ELR (cell line): ENCODE results near the gene ZNF768.
A peak's percentile ranks its signal among the peaks of the same experiment; 100 is the strongest.
"Not testable (repeated sequence)": the region's sequence is repeated elsewhere in the genome, so short reads cannot be mapped to it uniquely, and the experiment has no call there.

Source experiments
- DNase-seq: peaks from one replicate; pipeline ENCODE4 v3.0.0-alpha.2; 2015; ENCODE audit warnings: low read depth

ZNF768 gene

GRCh38 chr16:30509081-30509765, 17.1 kb downstream of the ZNF768 start:
- no peak for DNase-seq

GRCh38 chr16:30503403-30504296, 22.7 kb downstream of the ZNF768 start:
- no peak for DNase-seq

- no peak for DNase-seq
Measured at GRCh38 chr16:30499284-30499683, 27.1 kb downstream of the ZNF768 start.

GRCh38 chr16:30494709-30495108, 31.7 kb downstream of the ZNF768 start:
- DNase-seq = no peak

GRCh38 chr16:30493941-30494488, 32.4 kb downstream of the ZNF768 start:
- DNase-seq = no peak

- peak; percentile 90 for DNase-seq
Measured at GRCh38 chr16:30491744-30492308, 34.5 kb downstream of the ZNF768 start.

- DNase-seq = no peak
Measured at GRCh38 chr16:30491229-30491628, 35.1 kb downstream of the ZNF768 start.

GRCh38 chr16:30490210-30490609, 36.2 kb downstream of the ZNF768 start:
- no peak for DNase-seq

GRCh38 chr16:30488764-30489605, 37.4 kb downstream of the ZNF768 start:
- no peak for DNase-seq

GRCh38 chr16:30485818-30486436, 40.4 kb downstream of the ZNF768 start:
- DNase-seq = peak; percentile 38

- DNase-seq = no peak
Measured at GRCh38 chr16:30484887-30485286, 41.5 kb downstream of the ZNF768 start.

- peak; percentile 37 for DNase-seq
Measured at GRCh38 chr16:30482366-30482765, 44.0 kb downstream of the ZNF768 start.

- DNase-seq = no peak
Measured at GRCh38 chr16:30481381-30481780, 45.0 kb downstream of the ZNF768 start.

GRCh38 chr16:30478766-30479478, 47.4 kb downstream of the ZNF768 start:
- DNase-seq = no peak

- not testable (repeated sequence) for DNase-seq
Measured at GRCh38 chr16:30477773-30478172, 48.6 kb downstream of the ZNF768 start.

- no peak for DNase-seq
Measured at GRCh38 chr16:30476991-30477390, 49.4 kb downstream of the ZNF768 start.

- DNase-seq = no peak
Measured at GRCh38 chr16:30474684-30475083, 51.7 kb downstream of the ZNF768 start.

GRCh38 chr16:30474074-30474452, 52.3 kb downstream of the ZNF768 start:
- DNase-seq = no peak
